HG03469 (cell line): Measurements from ENCODE around the gene BMP4.

Experiments used
- ATAC-seq: cut with Tn5 transposase; IDR thresholded peaks from one replicate; pipeline ENCODE4 v1.9.1; 2021; ENCODE audit warnings: mild to moderate bottlenecking, moderate library complexity, moderate number of reproducible peaks; ENCODE audit not compliant: unreplicated experiment

Gene BMP4

GRCh38 chr14:53947094-53947445 lies 9.6 kb downstream of the BMP4 start:
- ATAC-seq, result no peak

GRCh38 chr14:53946404-53947093 lies 10.1 kb downstream of the BMP4 start:
- ATAC-seq, result no peak

- no peak for ATAC-seq
These were observed 10.6 kb downstream of the BMP4 start for GRCh38 chr14:53946071-53946403.

GRCh38 chr14:53943751-53944083 lies 12.9 kb downstream of the BMP4 start:
- no peak for ATAC-seq

GRCh38 chr14:53942970-53943750 lies 13.5 kb downstream of the BMP4 start:
- no peak for ATAC-seq

GRCh38 chr14:53938136-53938837 lies 18.3 kb downstream of the BMP4 start:
- ATAC-seq, result no peak

GRCh38 chr14:53934778-53935414 lies 21.7 kb downstream of the BMP4 start:
- no peak for ATAC-seq

GRCh38 chr14:53932966-53933365 lies 23.7 kb downstream of the BMP4 start:
- no peak for ATAC-seq

- ATAC-seq, result no peak
These were observed 26.5 kb downstream of the BMP4 start for GRCh38 chr14:53929871-53930715.

GRCh38 chr14:53927171-53927570 lies 29.5 kb downstream of the BMP4 start:
- ATAC-seq, result no peak

- ATAC-seq, result no peak
These were observed 31.3 kb downstream of the BMP4 start for GRCh38 chr14:53925201-53925766.

GRCh38 chr14:53924753-53925152 lies 31.9 kb downstream of the BMP4 start:
- ATAC-seq, result no peak

GRCh38 chr14:53921027-53921426 lies 35.6 kb downstream of the BMP4 start:
- no peak for ATAC-seq

GRCh38 chr14:53916239-53916638 lies 40.4 kb downstream of the BMP4 start:
- no peak for ATAC-seq

- no peak for ATAC-seq
These were observed 41.1 kb downstream of the BMP4 start for GRCh38 chr14:53915364-53916014.

GRCh38 chr14:53912021-53912420 lies 44.6 kb downstream of the BMP4 start:
- ATAC-seq, result no peak

GRCh38 chr14:53908416-53908815 lies 48.2 kb downstream of the BMP4 start:
- no peak for ATAC-seq

- ATAC-seq, result no peak
These were observed 54.3 kb downstream of the BMP4 start for GRCh38 chr14:53902307-53902706.

GRCh38 chr14:53900499-53900898 lies 56.1 kb downstream of the BMP4 start:
- no peak for ATAC-seq
